Measurements from ENCODE around the gene ELAVL2.

ELAVL2 gene

GRCh38 chr9:23721466-23721865 is 104.6 kb downstream of the ELAVL2 start:
- DNase-seq (ENCODE audit: low spot score) = no peak

GRCh38 chr9:23717505-23717904 is 108.5 kb downstream of the ELAVL2 start:
- DNase-seq (ENCODE audit: low spot score) = no peak

- no peak for DNase-seq (ENCODE audit: low spot score)
Observed at GRCh38 chr9:23707249-23707648, 118.8 kb downstream of the ELAVL2 start.

- DNase-seq (ENCODE audit: low spot score) = no peak
Observed at GRCh38 chr9:23702311-23702922, 123.6 kb downstream of the ELAVL2 start.

- no peak for DNase-seq (ENCODE audit: low spot score)
Observed at GRCh38 chr9:23701291-23701690, 124.7 kb downstream of the ELAVL2 start.

GRCh38 chr9:23700359-23700758 is 125.7 kb downstream of the ELAVL2 start:
- no peak for DNase-seq (ENCODE audit: low spot score)

- DNase-seq (ENCODE audit: low spot score) = no peak
Observed at GRCh38 chr9:23698161-23698560, 127.9 kb downstream of the ELAVL2 start.

- no peak for DNase-seq (ENCODE audit: low spot score)
Observed at GRCh38 chr9:23695572-23695971, 130.5 kb downstream of the ELAVL2 start.

GRCh38 chr9:23693374-23693773 is 132.7 kb downstream of the ELAVL2 start:
- no peak for DNase-seq (ENCODE audit: low spot score)

GRCh38 chr9:23686896-23687295 is 139.1 kb downstream of the ELAVL2 start:
- no peak for DNase-seq (ENCODE audit: low spot score)

GRCh38 chr9:23686257-23686656 is 139.8 kb downstream of the ELAVL2 start:
- DNase-seq (ENCODE audit: low spot score) = no peak

- peak; percentile 7 for DNase-seq (ENCODE audit: low spot score)
Observed at GRCh38 chr9:23683611-23684061, 142.4 kb downstream of the ELAVL2 start.

- DNase-seq (ENCODE audit: low spot score) = peak; percentile 84
Observed at GRCh38 chr9:23682891-23683431, 143.1 kb downstream of the ELAVL2 start.

GRCh38 chr9:23682352-23682751 is 143.7 kb downstream of the ELAVL2 start:
- peak; percentile 68 for DNase-seq (ENCODE audit: low spot score)

GRCh38 chr9:23677446-23677845 is 148.6 kb downstream of the ELAVL2 start:
- no peak for DNase-seq (ENCODE audit: low spot score)

GRCh38 chr9:23674016-23674585 is 151.9 kb downstream of the ELAVL2 start:
- DNase-seq (ENCODE audit: low spot score) = no peak

GRCh38 chr9:23672151-23672550 is 153.9 kb downstream of the ELAVL2 start:
- DNase-seq (ENCODE audit: low spot score) = no peak

- DNase-seq (ENCODE audit: low spot score) = no peak
Observed at GRCh38 chr9:23669776-23670175, 156.3 kb downstream of the ELAVL2 start.

GRCh38 chr9:23665635-23666034 is 160.4 kb downstream of the ELAVL2 start:
- DNase-seq (ENCODE audit: low spot score) = no peak

GRCh38 chr9:23665051-23665450 is 161.0 kb downstream of the ELAVL2 start:
- no peak for DNase-seq (ENCODE audit: low spot score)

- DNase-seq (ENCODE audit: low spot score) = no peak
Observed at GRCh38 chr9:23663946-23664345, 162.1 kb downstream of the ELAVL2 start.

GRCh38 chr9:23663536-23663935 is 162.5 kb downstream of the ELAVL2 start:
- DNase-seq (ENCODE audit: low spot score) = no peak

GRCh38 chr9:23663125-23663524 is 162.9 kb downstream of the ELAVL2 start:
- no peak for DNase-seq (ENCODE audit: low spot score)

GRCh38 chr9:23662320-23662719 is 163.7 kb downstream of the ELAVL2 start:
- DNase-seq (ENCODE audit: low spot score) = no peak

Data from kidney capillary endothelial cell (primary cell).